Stimulated activated CD4-positive, alpha-beta T cell treated with anti-CD3 and anti-CD28 coated beads, TNF-alpha, amount 100 ng/mL, for 48 hours (primary cell): Measurements from ENCODE around the gene RPS6KA2.

Experiments used
- DNase-seq, 3 donors: peaks; one replicate each; pipeline ENCODE4 v3.0.0-alpha.2; 2020; ENCODE audit warnings: low read depth in 3 of 3

The RPS6KA2 gene

DNA sequence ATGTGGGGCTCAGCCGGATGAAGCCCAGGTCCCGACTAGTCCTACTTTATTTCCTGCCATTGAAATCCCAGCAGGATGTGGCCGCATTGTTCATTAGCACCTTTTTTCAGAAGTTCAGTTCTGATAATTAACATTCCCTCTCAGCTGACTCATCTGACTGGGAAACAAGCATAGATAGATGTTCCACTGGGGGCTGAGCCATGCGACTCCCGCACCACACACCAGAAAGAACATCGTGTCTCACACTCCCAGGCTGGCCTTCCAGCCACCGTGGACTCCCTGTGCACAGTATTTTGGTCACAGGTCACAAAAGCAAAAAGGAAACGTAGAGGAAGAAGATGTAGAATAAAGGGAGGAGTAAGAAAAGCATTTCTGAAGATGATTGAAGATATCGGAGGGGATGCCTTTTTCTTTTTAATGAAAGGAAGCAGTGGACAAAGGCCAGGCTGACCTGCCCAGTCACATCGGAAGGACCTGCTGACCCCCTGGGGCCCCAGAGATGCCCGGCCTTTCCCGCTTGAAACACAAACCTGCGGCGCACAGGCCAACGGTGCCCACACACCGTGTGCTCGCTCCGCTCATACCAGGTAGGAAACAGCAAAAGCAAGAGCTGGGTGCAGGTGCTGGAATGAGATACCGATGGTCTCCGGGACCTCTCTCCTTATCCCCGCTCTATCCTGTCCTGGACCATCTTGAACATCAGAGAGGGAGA, 11.8 kb downstream of the RPS6KA2 start:
- no peak for DNase-seq

DNA sequence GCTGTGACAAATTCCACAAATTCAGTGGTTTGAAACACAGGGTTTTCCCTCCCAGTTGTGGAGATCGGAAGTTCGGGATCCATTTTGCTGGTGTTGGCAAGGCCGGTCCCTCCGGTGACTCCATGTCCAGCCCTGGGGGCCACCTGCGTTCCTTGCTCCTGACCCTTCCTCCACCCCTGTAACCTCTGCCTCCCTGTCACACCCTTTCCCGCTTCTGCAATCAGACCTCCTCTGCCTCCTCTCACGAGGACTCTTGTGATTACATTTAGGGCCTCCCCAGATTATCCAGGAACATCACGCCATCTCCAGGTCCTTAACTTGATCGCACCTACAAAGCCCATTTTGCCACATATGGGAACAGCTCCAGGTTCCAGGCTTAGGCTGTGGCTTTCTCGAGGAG, 12.5 kb downstream of the RPS6KA2 start:
- DNase-seq, result no peak

DNA sequence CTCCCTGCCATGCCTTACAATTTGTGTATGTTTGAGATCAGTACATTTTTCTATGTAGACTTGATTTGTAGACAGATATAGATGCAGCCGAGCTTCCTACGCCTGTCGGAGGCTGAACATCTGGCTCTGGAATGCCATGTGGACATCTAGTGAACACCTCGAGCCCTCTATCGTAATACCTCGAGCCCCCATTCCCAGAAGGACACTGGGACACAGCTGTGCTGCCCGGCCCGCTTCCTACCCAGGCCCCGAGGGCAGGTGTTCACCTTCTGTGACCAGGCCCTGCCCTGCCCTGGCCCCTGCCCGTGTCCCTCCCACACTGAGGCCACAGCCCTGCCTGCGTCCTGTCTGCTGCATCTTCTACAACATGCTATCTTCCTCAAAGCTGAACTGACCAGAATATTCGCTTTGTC, 12.9 kb downstream of the RPS6KA2 start:
- DNase-seq, result no peak

DNA sequence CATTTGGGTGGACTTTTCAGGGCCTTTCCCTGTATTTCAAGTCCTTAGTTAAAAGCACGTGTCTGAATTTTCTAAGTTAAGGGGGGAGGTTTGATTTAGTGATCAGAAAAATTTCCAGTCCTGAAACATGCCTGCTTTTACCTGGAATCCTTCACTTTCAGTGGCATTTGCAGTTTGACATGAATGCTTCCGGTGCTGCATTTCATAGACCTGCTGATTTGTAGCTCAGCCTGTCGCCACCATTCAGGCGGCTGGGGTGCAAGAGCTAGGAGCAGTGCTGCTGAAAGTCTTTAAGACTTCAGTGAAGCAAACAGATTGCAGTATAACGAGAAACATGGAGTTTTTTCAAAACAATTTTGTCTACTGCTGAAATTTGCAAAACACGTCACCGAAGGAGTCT, 14.0 kb downstream of the RPS6KA2 start:
- DNase-seq, result no peak

DNA sequence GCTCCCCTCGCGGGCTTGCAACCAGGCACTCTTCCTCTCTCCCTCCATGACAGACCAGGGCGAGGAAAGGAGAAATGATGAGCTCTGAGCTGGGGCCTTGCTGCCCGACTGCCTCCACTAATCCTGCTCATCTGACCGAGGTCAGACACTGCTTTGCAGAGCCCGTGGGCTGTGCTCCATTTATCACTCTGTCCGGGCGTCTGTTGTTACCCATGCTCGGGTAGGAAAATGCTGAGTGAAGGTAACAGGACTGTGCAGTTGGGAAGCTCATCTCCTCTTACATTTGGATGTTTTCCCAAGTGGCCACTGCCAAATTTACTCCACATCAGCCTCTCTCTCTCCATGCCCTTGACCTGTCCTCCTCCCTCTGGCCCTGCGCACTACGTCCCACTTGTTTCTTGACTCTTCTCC, 14.6 kb downstream of the RPS6KA2 start:
- DNase-seq, result no peak

DNA sequence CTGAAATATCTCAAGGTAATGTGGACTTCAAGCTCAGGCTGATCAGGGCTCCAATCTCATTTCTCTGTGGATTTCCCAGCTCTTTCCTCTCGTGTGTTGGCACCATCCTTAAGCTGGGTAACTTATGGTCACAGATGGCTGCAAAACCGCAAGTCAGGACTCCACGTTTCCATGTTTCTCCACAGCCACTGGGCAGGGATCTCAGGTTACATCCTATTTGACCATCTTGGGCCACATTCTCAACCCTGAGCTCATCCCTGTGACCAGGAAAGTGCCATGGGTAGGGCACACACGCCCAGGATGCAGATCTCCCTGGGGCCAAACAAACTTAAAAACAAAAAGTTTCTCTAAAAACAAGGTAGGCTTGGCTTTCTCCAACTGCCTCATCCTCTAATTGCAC, 15.4 kb downstream of the RPS6KA2 start:
- DNase-seq, result no peak

DNA sequence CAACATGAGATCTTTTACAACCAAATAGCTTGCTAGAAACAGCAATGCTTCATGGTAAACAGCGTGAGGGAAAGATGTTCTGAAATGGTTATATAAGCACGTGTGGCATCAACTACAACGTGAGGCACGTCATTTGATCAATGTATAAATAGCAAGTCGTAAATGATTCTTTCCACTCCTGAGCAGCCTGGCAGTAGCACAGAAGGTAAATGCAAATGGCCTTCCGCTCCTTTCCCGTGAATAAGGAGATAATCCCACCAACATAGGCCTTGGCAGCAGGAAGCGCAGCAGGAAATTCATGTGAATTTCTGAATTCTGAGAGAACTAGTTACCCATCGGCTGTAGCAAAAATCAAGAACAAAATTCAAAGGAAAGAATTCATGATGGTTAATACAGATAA, 17.0 kb downstream of the RPS6KA2 start:
- no peak for DNase-seq

DNA sequence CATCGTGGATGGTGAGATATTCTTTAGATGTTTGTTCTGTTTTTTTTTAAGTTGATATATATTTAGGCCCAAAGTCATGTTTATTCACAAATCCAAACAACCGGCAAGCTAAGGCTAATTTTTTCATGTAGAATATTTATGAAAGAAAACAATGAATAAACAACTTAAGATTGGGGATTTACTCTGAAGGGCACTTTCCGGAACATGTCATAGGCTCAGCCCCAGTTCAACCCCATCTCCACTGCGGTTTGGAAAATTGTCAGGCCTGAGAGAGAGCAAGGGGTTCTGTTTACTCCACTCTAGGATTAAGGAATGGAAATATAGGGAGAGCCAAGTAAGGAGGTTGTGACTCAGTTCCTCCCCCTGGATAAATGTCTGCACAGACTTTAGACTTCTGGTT, 18.3 kb downstream of the RPS6KA2 start:
- no peak for DNase-seq

DNA sequence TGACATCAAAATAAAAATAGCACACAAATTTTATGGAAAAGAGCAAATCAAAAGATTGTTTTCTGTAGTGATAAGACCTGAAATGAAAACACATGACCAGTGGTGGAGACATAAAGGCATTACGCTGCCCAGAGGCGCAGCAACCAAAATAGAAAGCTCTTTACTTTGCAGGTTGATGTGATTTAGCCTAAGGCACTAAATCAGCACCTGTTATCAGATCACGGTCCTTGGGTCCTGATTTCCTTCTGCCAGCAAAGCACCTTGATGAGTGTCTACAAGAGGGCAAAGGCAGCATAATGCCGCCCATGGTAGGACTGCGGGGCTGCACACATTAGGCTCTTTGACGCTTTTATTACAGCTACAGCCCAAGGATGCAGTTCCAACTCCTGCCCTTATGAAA, 21.3 kb downstream of the RPS6KA2 start:
- DNase-seq, result no peak

DNA sequence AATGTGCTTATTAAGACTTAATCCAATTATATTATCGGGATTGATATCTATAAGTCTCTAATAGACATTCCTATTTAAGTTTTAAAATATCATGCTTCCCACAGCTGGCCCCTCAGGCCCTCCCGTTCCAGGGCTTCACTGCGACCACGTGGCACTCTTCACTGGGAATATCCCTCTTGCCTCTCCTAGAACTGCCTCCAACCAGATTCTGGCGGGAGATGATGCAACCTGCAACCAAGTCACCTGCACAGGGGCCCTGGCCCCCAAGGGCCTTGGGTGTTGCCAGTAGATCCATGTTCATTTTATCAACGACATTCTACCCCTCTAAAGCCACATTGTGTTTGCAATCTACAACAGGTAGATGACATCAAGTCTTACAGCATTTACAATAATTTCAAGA, 22.1 kb downstream of the RPS6KA2 start:
- DNase-seq, result no peak

DNA sequence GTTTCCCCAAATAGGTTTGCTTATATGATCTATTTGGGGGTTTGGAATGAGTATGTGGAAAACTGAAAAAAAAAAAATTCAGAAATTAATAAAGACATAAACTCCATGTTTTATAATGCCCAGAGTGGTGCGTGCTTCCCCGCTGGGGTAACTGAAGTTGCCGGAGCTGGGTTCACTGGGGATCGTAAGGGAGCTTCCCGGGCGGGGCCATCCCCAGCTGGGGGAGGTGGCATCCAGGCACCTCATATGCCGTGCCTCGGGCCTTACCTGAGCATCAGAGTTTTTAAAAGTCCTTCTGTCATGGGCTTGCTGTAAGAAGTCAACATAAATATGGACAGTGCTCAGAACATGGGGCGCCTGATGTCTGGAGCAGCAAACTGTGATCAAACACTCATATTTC, 22.7 kb downstream of the RPS6KA2 start:
- no peak for DNase-seq

DNA sequence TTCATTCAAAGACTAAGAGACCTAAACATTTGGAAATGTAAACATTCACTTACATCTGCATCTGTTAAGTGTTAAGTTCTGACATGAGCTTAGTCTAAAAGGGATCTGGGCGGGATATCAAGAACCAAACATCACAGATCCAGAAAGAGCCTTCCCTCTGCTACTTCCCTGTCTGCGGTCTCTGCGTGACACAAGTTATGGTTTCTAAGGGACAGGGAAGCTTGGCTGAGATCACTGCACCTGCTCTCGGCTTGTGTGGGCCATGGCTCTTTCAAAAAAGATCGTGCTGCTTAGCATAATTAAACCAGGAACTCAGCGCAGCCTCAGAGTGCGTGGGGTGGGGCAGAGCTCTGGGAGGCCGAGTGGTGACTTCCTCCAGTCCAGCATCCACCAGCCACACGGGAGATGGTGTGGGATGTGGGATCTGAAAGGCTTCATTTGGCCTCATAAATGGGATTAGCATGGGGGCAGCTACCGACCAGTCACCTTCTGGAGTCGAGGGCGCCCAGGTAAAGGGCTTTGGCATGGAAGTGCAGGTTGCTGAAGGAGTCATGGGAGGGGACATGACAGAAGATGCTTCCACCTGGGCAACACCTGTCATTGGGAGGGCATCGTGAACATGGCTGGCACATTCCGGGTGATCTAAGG, 23.9 kb downstream of the RPS6KA2 start:
- DNase-seq, result no peak

DNA sequence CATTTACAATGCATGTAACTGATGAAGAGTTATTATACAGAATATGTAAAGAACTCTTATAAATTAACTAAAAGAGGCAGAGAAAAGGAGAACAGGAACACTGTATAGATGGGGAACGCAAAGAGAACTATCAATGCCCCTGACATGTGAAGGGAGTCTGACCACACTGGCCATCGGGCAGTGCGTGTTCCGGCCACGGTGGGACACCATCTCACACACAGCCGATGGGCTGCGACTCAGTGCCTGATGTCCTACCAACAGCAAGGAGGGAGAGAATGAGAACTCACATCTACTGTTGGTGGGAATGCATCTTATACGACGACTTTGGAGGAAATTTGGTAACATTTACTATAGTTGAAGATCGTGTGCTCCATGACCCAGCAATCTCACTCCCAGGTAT, 25.1 kb downstream of the RPS6KA2 start:
- no peak for DNase-seq

DNA sequence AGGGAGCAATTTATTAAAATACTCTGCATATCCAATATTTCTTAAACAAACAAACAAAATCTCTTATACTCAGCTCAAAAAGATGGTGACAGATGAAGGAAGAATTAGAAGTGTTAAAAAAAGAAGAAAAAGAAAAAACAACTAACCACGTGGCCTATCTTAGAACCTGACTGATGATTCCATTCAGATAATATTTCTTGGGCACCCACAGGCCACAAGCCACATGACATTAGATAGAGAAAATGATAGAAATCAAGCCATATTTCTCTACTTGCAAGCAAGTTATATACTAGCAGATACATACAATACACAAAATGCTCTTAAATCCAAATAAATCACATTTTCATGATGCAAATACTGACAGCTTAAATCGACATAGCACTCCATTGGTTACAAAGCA, 26.1 kb downstream of the RPS6KA2 start:
- DNase-seq, result no peak

DNA sequence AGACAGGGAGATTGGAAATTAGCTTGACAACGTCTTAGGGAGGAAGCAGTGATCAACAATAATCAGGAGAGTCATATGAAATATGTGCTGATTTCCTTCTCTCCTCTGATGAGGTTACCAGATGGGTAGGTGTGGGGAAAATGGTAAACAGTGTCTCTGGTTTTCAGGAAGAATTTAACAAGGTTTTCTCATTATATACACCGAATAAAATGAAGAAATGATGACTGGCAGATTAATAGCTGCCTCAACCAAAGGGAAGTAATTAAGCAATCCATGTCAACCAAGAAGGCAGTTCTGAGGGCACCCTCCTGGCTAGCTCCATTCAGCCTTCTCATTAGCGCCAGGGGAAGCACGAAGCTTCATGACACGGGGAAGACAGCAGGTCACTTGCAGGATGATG, 27.8 kb downstream of the RPS6KA2 start:
- DNase-seq, result no peak

DNA sequence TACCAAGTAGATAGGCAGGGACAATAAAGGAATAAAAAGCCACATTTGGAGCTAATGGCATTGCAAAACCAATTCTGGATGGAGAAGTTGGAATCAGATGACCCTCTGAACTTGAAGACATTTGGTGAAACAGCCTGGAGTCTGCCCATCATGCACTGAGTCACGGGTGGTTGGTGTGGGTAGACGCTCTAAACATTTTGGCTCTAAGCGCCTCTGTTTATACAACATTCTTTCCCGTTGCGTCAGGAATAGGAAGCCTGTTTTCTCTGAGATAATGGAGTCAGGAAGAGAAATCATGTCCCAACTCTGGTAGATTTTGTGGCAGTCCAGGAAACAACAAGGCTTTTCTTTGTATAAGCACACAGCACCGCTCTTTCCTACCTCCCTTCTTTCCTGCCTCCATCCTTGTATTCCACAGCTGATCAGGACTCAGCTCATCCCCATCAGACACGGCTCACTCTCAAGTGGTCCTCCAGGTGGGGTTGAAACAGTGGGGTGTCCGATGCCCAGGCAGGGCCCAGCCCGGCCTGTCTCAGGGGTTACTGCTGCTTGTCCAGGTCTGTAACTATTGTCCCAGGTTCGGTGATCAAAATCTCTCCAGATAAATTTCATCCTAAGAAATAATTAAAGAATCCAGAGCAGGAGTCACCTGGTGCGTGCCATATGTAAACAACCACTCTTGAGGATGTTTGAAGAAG, 28.5 kb downstream of the RPS6KA2 start:
- no peak for DNase-seq

DNA sequence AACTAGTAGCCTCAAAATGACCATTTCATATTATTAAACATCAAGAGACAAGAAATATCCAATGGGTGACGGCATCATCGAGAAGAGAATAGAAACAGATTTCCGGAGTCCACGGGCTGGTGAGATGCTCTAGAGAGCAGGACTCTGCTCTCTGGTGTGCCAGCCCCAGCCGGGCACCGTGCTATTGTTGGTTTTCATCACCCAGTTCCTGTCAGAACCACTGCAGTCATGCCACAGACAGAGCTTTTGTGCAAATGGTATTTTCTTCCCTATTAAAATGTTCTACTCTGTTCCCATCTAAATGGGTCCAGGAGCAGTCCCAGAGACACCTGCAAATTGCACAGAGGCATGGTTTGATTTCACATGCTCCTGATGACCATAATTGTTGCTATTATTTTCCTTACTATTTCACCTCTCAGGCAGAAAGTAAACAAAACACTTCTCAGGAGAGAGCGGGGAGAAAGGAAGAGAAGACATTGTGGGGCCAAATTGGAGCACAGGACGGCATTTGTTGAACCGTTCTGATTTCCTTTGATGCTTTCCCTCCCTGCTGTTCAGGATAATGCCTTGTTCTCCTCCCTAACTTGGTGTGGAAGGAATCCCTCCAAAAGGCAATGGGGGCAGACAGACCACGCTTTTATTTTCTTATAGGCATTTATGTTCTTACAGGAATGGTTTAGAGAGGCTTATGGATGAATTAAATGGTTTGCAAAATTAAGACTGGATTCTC, 29.2 kb downstream of the RPS6KA2 start:
- no peak for DNase-seq

DNA sequence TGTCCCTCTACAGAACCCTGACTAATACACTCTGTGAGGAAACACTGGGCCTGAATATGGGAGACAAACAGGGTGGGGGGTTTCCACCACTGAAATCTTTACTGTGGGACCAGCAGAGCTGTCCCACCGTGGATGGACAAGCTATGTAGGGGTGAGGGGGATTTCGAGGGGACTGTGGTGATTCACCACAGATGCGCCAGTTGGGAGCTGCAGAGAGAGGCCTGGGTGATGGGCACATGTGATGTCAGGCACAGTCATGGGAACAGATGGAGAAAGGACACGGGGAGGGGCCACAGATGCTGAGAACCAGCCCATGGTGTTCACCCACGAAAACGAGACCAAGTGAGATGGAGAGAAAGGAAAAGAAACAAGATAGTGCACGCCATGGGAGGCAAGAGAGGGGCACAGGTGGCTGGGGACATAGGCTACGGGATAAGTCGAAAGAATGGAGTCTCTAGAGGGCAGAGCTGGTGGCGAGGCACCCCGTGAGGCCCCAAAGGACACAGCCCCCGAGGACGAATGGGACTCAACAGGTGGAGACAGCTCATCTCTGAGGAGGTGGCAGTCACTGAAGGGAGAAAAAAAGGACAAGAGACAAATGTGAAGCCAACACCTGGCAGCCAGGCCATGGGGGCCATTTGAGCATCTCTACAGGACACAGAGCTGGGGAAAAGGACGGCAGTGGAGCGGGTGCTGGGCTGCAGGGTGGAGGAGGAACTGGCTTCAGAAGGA, 30.1 kb downstream of the RPS6KA2 start:
- DNase-seq, result no peak

DNA sequence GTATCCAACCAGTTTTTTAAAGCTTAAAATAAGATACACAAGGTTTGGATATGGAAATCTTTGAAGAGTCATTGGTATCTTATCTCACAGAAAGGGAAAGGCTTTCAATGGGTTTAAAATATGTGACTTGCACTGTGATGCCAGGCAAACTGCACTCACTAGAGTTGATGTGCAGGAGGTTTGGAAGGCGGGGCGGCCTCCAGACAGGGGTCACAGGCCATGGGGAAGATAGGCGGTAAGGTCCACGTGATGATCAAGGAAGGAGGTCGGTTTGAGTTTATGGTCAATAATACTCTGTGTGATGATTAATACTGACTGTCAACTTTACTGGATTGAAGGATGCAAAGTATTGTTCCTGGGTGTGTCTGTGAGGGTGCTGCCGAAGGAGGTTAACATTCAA, 31.1 kb downstream of the RPS6KA2 start:
- DNase-seq, result no peak

DNA sequence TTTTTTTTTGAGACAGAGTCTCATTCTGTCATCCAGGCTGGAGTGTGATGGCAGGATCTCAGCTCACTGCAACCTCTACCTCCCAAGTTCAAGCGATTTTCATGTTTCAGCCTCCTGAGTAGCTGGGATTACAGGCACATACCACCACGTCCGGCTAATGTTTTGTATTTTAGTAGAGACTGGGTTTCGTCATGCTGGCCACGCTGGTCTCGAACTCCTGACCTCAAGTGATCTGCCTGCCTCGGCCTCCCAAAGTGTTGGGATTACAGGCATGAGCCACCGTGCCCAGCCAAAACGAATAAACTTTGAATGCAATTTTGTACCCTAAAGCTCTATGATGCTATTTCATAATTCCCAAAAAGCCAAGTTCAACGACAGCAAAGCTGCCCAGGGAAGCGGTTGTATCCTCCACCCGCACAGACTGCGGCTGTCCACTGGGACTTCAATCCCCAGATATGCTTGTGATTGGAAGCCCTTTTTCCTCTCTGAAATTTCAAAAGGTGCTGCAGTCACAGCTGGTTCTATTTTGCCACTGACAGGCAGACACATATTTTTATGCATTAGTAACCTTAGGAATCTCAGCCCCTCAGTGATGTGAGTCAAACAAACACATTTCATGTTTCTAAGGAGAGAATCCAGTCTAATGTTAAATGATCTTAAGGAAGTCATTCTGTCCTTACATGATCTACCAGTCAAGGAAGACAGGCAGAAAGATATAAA, 31.8 kb downstream of the RPS6KA2 start:
- no peak for DNase-seq

DNA sequence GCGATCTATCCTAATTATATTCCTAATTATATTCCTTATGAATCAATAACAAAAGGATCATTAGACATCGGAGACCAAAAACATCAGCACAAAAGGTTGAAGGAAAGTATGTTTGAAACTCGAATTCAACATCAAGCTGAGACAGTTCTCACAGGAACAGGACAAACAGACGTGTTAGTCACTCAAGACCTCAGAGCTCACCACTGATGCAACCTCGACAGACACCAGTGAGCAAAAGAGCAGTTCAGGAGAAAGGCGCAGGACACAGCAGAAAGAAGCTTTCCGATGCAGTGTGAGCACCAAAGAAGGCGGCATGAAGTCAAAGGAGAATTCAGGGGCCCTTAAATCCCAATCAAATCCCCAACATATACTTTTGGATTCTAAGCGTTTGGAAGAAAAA, 34.2 kb downstream of the RPS6KA2 start:
- no peak for DNase-seq
